Left ventricle myocardium inferior (tissue), 1 donor: ENCODE results near the gene GAS2L2. TPM values are rescaled to one million over a fixed set of nuclear protein-coding genes. Genes with fewer than 3 reads are reported as not detected.
A peak's percentile ranks its signal among the peaks of the same experiment; 100 is the strongest.

Experiments used
- DNase-seq: peaks from one replicate; pipeline ENCODE4 v3.0.0-alpha.2; 2020
- H3K27ac ChIP-seq: fragments of 200-600 bp; replicated peaks from 2 replicates; pipeline ENCODE4 v1.8.0; 2021
- H3K27me3 ChIP-seq: fragments of 200-600 bp; 2 replicates; pipeline ENCODE4 v1.8.0; 2021; ENCODE audit warnings: low read depth
- H3K36me3 ChIP-seq: fragments of 200-600 bp; 2 replicates; pipeline ENCODE4 v1.8.0; 2021
- H3K4me1 ChIP-seq: fragments of 200-600 bp; 2 replicates; pipeline ENCODE4 v1.8.0; 2021
- H3K4me3 ChIP-seq: fragments of 200-600 bp; 2 replicates; pipeline ENCODE4 v1.8.0; 2021; ENCODE audit warnings: mild to moderate bottlenecking, moderate library complexity
- H3K9me3 ChIP-seq: fragments of 200-600 bp; replicated peaks from 2 replicates; pipeline ENCODE4 v1.8.0; 2021
- intact Hi-C: fragments of 100-400 bp; cut with micrococcal nuclease; formaldehyde crosslinking; loops from one replicate; pipeline ENCODE4 v1.11.0; 2022
- total RNA-seq: library from RNA; stranded (reverse); fragmentation: NEBNext Ultra II Directional; extraction: Animal tissue kit (Norgen Biotek cat#: 25700); gene quantifications from one replicate; pipeline ENCODE4 v1.2.1, GENCODE V29; 2021
- TF ChIP-seq, protein P1 (sequence below): fragments of 200-600 bp; IDR thresholded peaks from 2 replicates; pipeline ENCODE4 v1.8.0; 2021; ENCODE audit warnings: antibody characterized with exemption, mild to moderate bottlenecking, borderline replicate concordance
- donor health status: DM: no; HTN: yes; CAD: no; lungs with severe emphysema.

Gene GAS2L2
- total RNA-seq, 1 donor from 2014 or later: 0.08 TPM

DNA sequence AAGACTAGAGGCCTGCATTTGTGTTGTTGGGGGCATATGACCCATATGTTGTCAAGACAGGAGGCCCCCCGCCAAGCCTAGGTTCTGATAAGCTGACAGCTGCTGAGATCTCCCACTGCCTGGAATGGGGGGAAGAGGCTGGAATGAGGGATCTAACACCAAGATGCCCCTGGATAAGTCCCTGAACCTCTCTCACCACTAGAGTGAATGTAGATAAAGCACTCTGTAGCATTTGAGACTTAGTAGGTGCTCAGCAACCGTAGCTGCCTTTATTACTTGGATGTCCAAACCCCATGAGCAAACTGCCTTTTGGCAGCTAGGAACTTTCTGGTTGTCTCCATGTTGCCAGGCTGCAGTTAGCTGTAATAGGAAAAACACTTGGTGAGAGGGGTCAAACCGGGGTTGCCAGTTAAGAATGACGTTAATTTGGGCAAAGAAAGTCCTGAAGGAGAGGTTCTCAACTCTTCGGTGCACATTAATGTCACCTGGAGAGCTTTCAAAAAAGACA, 26.0 kb downstream of the GAS2L2 start:
- DNase-seq: no peak
- Histone ChIP-seq H3K36me3 (peaks cover 30% of the 10 kb centered on the region), H3K27ac (peak overlapping the region; percentile 13), H3K4me1 (peaks cover 38% of the 10 kb centered on the region), H3K27me3 (no peaks in the 10 kb centered on the region), H3K4me3 (no peak overlapping the region), H3K9me3 (no peaks in the 10 kb centered on the region)
- intact Hi-C loops: no loop called here
- TF ChIP-seq, protein P1, sequence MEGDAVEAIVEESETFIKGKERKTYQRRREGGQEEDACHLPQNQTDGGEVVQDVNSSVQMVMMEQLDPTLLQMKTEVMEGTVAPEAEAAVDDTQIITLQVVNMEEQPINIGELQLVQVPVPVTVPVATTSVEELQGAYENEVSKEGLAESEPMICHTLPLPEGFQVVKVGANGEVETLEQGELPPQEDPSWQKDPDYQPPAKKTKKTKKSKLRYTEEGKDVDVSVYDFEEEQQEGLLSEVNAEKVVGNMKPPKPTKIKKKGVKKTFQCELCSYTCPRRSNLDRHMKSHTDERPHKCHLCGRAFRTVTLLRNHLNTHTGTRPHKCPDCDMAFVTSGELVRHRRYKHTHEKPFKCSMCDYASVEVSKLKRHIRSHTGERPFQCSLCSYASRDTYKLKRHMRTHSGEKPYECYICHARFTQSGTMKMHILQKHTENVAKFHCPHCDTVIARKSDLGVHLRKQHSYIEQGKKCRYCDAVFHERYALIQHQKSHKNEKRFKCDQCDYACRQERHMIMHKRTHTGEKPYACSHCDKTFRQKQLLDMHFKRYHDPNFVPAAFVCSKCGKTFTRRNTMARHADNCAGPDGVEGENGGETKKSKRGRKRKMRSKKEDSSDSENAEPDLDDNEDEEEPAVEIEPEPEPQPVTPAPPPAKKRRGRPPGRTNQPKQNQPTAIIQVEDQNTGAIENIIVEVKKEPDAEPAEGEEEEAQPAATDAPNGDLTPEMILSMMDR: no peak

GRCh38 chr17:35726127-35726952, 26.7 kb downstream of the GAS2L2 start:
- Histone ChIP-seq H3K4me1 (peaks cover 33% of the 10 kb centered on the region), H3K36me3 (peaks cover 30% of the 10 kb centered on the region), H3K27ac (peak overlapping the region; percentile 13), H3K4me3 (no peak overlapping the region), H3K9me3 (no peaks in the 10 kb centered on the region), H3K27me3 (no peaks in the 10 kb centered on the region)
- intact Hi-C loops: no loop called here
- TF ChIP-seq, protein P1: no peak
- DNase-seq: peak; percentile 54

GRCh38 chr17:35725802-35726126, 27.3 kb downstream of the GAS2L2 start:
- Histone ChIP-seq H3K36me3 (peaks cover 30% of the 10 kb centered on the region), H3K27me3 (no peaks in the 10 kb centered on the region), H3K9me3 (no peaks in the 10 kb centered on the region), H3K4me3 (no peak overlapping the region), H3K27ac (no peak overlapping the region), H3K4me1 (peaks cover 27% of the 10 kb centered on the region)
- TF ChIP-seq, protein P1: no peak
- intact Hi-C loops: no loop called here
- DNase-seq: no peak

DNA sequence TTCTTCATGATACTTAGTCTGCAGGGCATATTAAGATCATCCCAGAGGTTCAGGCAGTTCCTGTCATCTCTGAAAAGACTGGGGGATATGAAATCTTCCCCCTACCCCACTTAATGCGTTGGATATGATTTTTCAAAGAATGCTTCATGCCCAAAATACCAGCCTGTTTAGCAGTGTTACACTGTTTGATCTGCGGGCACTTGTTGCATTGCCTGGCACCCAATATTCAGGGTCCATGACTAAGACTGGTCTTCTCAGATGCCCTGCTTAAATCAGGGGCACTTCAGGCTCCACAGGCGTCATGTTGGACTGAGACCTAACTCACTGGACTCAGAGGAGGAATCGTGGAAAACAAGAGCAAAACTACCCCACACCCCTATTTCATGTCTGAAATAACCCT, 28.0 kb downstream of the GAS2L2 start:
- DNase-seq: no peak
- H3K9me3 ChIP-seq: no peaks in the 10 kb centered on the region
- peaks cover 31% of the 10 kb centered on the region for H3K36me3 ChIP-seq
- no peak overlapping the region for H3K27ac ChIP-seq
- H3K4me3 ChIP-seq: no peak overlapping the region
- TF ChIP-seq, protein P1: no peak
- no peaks in the 10 kb centered on the region for H3K27me3 ChIP-seq
- intact Hi-C loops: no loop called here
- peaks cover 22% of the 10 kb centered on the region for H3K4me1 ChIP-seq

DNA sequence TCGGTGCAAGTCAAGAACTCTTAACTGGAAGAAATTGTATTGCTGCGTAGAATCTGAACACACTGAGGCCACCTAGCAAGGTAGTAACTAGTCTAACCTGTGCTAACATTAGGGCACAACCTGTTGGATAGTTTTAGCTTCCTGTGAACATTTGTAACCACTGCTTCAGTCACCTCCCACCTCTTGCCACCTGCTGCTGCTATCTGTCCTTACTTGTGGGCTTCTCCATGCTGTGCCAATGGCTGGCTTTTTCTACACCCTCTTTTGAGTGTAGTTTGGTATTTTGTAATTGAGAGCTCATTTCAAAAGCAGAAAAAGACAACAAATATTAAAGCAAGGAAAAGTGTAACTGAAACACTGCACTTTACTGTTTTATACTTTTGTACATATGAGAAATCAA, 29.3 kb downstream of the GAS2L2 start:
- no peaks in the 10 kb centered on the region for H3K9me3 ChIP-seq
- peaks cover 40% of the 10 kb centered on the region for H3K36me3 ChIP-seq
- H3K27me3 ChIP-seq: no peaks in the 10 kb centered on the region
- H3K4me3 ChIP-seq: no peak overlapping the region
- TF ChIP-seq, protein P1: no peak
- no peak for DNase-seq
- peaks cover 22% of the 10 kb centered on the region for H3K4me1 ChIP-seq
- H3K27ac ChIP-seq: no peak overlapping the region
- intact Hi-C loops: no loop called here
